Putamen (tissue), 1 donor: ENCODE measurements around the gene DLGAP4.
A peak's percentile ranks its signal among the peaks of the same experiment; 100 is the strongest.

ENCODE experiments used
- DNase-seq: peaks from one replicate; pipeline ENCODE4 v3.0.0-alpha.2; 2016; ENCODE audit warnings: low spot score

The DLGAP4 gene

GRCh38 chr20:36308353-36308752 lies 2.2 kb downstream of the DLGAP4 start:
- peak; percentile 55 for DNase-seq

GRCh38 chr20:36308986-36309385 lies 2.8 kb downstream of the DLGAP4 start:
- DNase-seq: no peak

GRCh38 chr20:36309643-36310042 lies 3.5 kb downstream of the DLGAP4 start:
- DNase-seq: no peak

- DNase-seq: no peak
These were observed 4.3 kb downstream of the DLGAP4 start for GRCh38 chr20:36310215-36310981.

GRCh38 chr20:36311141-36311853 lies 5.2 kb downstream of the DLGAP4 start:
- DNase-seq: peak; percentile 56

- DNase-seq: no peak
These were observed 6.0 kb downstream of the DLGAP4 start for GRCh38 chr20:36311854-36312723.

GRCh38 chr20:36312724-36313441 lies 6.7 kb downstream of the DLGAP4 start:
- DNase-seq: peak; percentile 34

GRCh38 chr20:36313476-36313875 lies 7.3 kb downstream of the DLGAP4 start:
- DNase-seq: no peak

GRCh38 chr20:36313926-36314325 lies 7.8 kb downstream of the DLGAP4 start:
- no peak for DNase-seq

GRCh38 chr20:36314734-36315544 lies 8.8 kb downstream of the DLGAP4 start:
- DNase-seq: no peak

GRCh38 chr20:36315545-36316351 lies 9.6 kb downstream of the DLGAP4 start:
- DNase-seq: no peak

- no peak for DNase-seq
These were observed 11.5 kb downstream of the DLGAP4 start for GRCh38 chr20:36317675-36318074.

- DNase-seq: no peak
These were observed 12.0 kb downstream of the DLGAP4 start for GRCh38 chr20:36318166-36318565.

GRCh38 chr20:36319356-36320260 lies 13.5 kb downstream of the DLGAP4 start:
- DNase-seq: no peak

GRCh38 chr20:36320261-36320897 lies 14.2 kb downstream of the DLGAP4 start:
- DNase-seq: no peak

GRCh38 chr20:36320898-36321695 lies 15.0 kb downstream of the DLGAP4 start:
- DNase-seq: no peak

GRCh38 chr20:36322131-36322530 lies 16.0 kb downstream of the DLGAP4 start:
- no peak for DNase-seq

- DNase-seq: no peak
These were observed 24.0 kb downstream of the DLGAP4 start for GRCh38 chr20:36330091-36330490.
